Measurements from ENCODE around the gene SPPL2B. TPM values are rescaled to one million over a fixed set of nuclear protein-coding genes. Genes with fewer than 3 reads are reported as not detected.

SPPL2B gene
- total and polyA plus RNA-seq, 8 donors = 13.6 to 450 (median 74.1) TPM

DNA sequence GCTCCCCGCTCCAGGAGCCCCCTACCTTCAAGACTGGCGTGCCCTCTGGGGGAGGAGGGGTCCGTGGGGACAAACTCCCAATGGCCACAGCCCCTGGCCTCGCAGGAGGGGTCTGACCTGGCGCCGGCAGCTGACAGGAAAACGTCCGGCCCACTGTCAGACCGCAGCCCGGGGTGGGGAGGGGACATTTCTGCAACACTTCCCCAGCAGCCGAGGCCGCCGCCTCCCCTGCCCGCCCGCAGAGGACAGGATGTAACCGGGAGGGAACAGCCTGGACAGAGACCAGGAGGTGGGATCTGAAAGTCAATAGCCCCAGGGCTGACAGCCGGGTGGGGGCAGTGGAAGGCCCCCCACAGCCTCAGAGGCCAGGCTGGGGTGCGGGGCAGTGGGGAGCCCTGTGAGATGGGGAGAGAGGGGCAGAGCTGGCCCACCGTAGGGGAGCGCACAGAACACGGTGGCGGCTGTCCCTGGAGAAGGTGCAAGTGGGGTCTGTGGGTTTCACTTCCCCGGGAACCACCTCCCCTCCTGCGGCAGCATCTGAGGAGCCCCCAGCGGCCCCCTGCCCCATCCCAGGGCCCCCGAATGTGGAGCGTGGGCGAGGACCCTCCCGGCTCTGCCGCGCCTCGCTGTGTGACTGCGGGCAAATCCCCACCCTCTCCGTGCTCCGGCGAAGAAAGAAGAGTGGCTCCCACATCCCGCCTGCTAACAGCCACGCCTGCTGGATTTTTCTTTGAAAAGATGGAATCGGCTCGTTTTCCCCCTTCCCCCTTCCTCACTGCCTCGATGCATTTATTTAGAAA lies 46.2 kb upstream of the SPPL2B start, which contains the start of gene PEAK3:
TSS of gene PEAK3 (minus strand) at position 114 of the 800 bp plus-strand sequence. CDS start 1,244 bp downstream, outside the sequence.
- DNase-seq = peak; percentile 67 to 80
- TF ChIP-seq POLR2AphosphoS5 (IDR thresholded peaks at IDR 0.05) = peak in 1 of 3 donors; percentile 13
- no peak for TF ChIP-seq POLR2A (IDR thresholded peaks at IDR 0.05)
- no peak for TF ChIP-seq EP300 (IDR thresholded peaks at IDR 0.05)
- TF ChIP-seq CTCF (IDR thresholded peaks at IDR 0.05) = no peak
- H3K36me3 ChIP-seq = peaks cover 0 to under 1% (median 0%) of the 10 kb centered on the region in 4 donors
- intact Hi-C loops (cut with DNase I; ENCODE audit: low total_unique reads) = loop anchor here (10.0 kb wide), 1 partner anchor 163 kb away; no protein-coding TSS in a partner anchor
- H3K9me3 ChIP-seq = no peaks in the 10 kb centered on the region
- WGBS, 5 donors = 7 to 16% (median 9%) methylated on average over 24 to 41 of the region's 41 CpGs
- H3K27me3 ChIP-seq = peaks cover 0 to 31% (median 12%) of the 10 kb centered on the region in 3 donors
- H3K4me1 ChIP-seq = peaks cover 11 to 41% (median 17%) of the 10 kb centered on the region in 4 donors
- peak within 1 kb of the TSS; percentile 26 to 45 (median 38) for H3K4me3 ChIP-seq
- peak within 1 kb of the TSS; percentile 34 to 79 (median 66) for H3K27ac ChIP-seq

- WGBS, 5 donors = 61 to 75% (median 67%) methylated on average over 11 of the region's 11 CpGs
- H3K4me3 ChIP-seq = peak overlapping the region in 2 of 4 donors; percentile 40 to 45
- no peaks in the 10 kb centered on the region for H3K36me3 ChIP-seq
- H3K4me1 ChIP-seq = peaks cover 11 to 41% (median 17%) of the 10 kb centered on the region in 4 donors
- intact Hi-C loops (cut with DNase I; ENCODE audit: low total_unique reads) = loop anchor here (10.0 kb wide), 1 partner anchor 162 kb away; no protein-coding TSS in a partner anchor
- H3K9me3 ChIP-seq = no peaks in the 10 kb centered on the region
- H3K27me3 ChIP-seq = peaks cover 0 to 37% (median 12%) of the 10 kb centered on the region in 3 donors
- TF ChIP-seq POLR2A (IDR thresholded peaks at IDR 0.05) (no peak), EP300 (IDR thresholded peaks at IDR 0.05) (no peak), POLR2AphosphoS5 (IDR thresholded peaks at IDR 0.05) (no peak), CTCF (IDR thresholded peaks at IDR 0.05) (no peak)
- DNase-seq = no peak
- H3K27ac ChIP-seq = peak overlapping the region in 4 of 5 donors; percentile 60 to 79 (median 70)
These were observed 45.6 kb upstream of the SPPL2B start for GRCh38 chr19:2282862-2283237.

GRCh38 chr19:2283835-2284507 lies 44.5 kb upstream of the SPPL2B start:
- H3K4me3 ChIP-seq = no peak overlapping the region
- H3K4me1 ChIP-seq = peaks cover 11 to 37% (median 18%) of the 10 kb centered on the region in 4 donors
- WGBS, 5 donors = 88 to 97% (median 92%) methylated on average over 8 of the region's 8 CpGs
- no peaks in the 10 kb centered on the region for H3K9me3 ChIP-seq
- peaks cover 0 to 47% (median 21%) of the 10 kb centered on the region in 3 donors for H3K27me3 ChIP-seq
- intact Hi-C loops (cut with DNase I; ENCODE audit: low total_unique reads) = loop anchor here (10.0 kb wide), 1 partner anchor 161 kb away; no protein-coding TSS in a partner anchor
- no peak overlapping the region for H3K27ac ChIP-seq
- no peaks in the 10 kb centered on the region for H3K36me3 ChIP-seq
- no peak for DNase-seq
- TF ChIP-seq EP300 (IDR thresholded peaks at IDR 0.05) = no peak
- TF ChIP-seq CTCF (IDR thresholded peaks at IDR 0.05) = no peak

- peaks cover 14 to 72% (median 45%) of the 10 kb centered on the region in 3 donors for H3K27me3 ChIP-seq
- no peak overlapping the region for H3K4me3 ChIP-seq
- peaks cover 35 to 47% (median 40%) of the 10 kb centered on the region in 4 donors for H3K4me1 ChIP-seq
- intact Hi-C loops (cut with DNase I; ENCODE audit: low total_unique reads) = loop anchor here (10.0 kb wide), 1 partner anchor 158 kb away; no protein-coding TSS in a partner anchor
- no peaks in the 10 kb centered on the region for H3K9me3 ChIP-seq
- DNase-seq = no peak
- 78 to 84% (median 83%) methylated on average over 20 of the region's 20 CpGs for WGBS, 5 donors
- no peak for TF ChIP-seq CTCF (IDR thresholded peaks at IDR 0.05)
- no peak for TF ChIP-seq POLR2AphosphoS5 (IDR thresholded peaks at IDR 0.05)
- no peak for TF ChIP-seq POLR2A (IDR thresholded peaks at IDR 0.05)
- TF ChIP-seq EP300 (IDR thresholded peaks at IDR 0.05) = no peak
- H3K36me3 ChIP-seq = no peaks in the 10 kb centered on the region
- H3K27ac ChIP-seq = no peak overlapping the region
These were observed 41.9 kb upstream of the SPPL2B start for GRCh38 chr19:2286402-2287140.
